ENCODE data around the gene PDZD7.

The PDZD7 gene

DNA sequence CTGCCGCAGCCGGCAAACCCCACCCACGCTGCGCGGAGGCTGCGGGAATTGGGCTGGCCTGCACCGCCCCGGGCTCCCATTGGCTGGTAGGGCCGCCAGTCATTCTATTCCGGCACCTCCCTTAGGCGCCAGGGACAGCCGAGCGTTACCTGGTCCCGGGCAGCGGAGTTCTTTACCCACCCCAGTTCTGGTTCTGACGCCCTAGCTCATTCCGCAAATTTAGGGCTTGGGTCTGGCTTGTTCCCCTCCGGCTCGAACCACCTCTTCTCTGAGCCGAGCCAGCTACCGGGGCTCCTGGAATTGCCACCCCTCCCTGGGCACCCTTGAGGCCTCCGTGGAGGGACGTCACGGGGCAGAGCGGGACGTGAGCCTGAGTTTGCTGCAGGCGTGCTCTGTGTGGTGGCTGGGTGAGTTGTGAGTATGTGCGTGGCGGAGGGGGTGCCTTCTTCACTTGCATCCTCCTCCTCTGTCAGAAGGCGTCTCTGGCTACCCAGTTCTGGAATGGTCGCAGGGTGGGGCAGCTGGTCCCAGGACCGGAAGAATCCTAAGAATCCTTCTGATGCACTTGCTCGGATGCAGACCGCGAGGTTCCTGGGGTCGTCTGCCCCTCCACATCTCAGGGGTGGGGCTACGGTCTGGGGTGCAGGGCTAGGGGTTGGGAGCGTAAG lies at the start of gene PDZD7, which contains the start of gene SFXN3:
Gene PDZD7 (minus strand): TSS at position 2 of the 668 bp plus-strand sequence. CDS start 910 bp downstream, outside the sequence.
Gene SFXN3 (plus strand): TSS at position 107 of the 668 bp plus-strand sequence. CDS start 3,461 bp downstream, outside the sequence.
- peak; percentile 89 to 96 for DNase-seq (ENCODE audit: low read depth in 2 of 2)

DNA sequence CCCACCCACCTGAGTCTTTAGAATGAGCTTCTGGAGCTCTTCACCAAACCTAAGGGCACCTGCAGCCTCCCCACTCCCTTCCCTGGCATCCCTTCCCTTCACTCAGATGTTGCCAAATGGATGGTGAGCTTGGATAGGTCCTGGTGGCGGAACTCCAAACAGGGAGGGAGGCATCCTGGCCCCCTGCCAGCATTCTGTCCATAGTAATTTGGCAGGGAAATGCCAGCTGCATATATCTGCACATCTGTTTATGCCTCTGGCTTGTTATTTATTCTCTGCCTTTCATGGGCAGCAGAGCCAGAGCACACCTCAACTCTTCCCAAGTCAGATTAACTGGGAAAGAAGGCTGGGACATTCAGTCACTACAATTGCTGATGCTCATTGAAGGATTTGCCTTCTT lies 48.9 kb upstream of the PDZD7 start:
- DNase-seq (ENCODE audit: low read depth in 2 of 2), result no peak

DNA sequence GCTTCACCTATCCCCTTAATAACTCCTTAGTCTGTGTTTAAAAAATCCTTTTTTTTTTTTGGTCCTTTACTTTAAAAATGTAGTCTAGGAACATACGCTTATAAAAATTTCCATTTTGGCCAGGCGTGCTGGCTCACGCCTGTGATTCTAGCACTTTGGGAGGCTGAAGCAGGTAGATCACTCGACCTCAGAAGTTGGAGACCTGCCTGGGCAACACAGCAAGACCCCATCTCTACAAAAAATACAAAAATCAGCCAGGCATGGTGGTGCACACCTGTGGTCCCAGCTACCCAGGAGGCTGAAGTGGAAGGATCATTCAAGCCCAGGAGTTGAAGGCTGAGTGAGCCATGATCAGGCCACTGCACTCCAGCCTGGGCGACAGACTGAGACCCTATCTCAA lies 45.7 kb upstream of the PDZD7 start:
- DNase-seq (ENCODE audit: low read depth in 2 of 2), result no peak

DNA sequence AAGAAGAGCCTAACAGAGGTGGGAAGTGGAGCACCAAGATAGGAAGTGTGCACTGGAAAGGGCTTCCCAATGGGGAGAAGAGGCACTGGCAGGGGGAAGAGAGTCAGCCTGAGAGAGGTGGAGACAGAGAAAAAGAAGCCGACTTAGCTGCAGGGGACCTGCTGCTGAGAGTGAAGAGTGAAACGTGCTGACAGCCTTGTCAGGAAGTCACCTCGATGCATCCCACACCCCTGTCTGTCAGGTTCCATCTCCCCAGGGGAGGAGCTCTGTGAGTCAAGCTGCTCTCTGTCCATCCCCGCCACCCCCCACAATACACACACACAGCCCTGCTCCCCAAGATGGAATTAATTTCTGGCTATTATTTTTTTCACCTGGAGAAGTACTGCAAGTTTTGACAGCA lies 44.8 kb upstream of the PDZD7 start:
- DNase-seq (ENCODE audit: low read depth in 2 of 2), result no peak

DNA sequence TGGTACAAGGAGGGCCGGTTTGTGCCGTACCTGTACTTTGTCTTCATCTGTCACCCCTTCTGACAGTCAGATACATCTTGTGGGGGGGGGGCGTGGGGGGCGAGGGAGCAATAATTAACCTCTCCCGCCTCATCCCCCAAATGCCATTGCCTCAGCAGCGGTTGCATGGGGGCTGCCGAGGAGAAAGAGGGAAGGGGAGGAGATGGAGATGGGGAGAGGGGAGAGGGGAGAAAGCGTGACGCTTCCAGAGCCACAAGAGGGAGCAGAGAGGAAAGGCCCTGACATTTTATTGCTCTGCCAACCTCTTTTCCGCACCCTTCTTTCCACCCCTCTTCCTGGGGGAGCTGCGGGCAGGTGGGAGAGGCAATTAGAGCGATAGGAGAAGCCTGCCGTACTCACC lies 42.7 kb upstream of the PDZD7 start:
- no peak for DNase-seq (ENCODE audit: low read depth in 2 of 2)

DNA sequence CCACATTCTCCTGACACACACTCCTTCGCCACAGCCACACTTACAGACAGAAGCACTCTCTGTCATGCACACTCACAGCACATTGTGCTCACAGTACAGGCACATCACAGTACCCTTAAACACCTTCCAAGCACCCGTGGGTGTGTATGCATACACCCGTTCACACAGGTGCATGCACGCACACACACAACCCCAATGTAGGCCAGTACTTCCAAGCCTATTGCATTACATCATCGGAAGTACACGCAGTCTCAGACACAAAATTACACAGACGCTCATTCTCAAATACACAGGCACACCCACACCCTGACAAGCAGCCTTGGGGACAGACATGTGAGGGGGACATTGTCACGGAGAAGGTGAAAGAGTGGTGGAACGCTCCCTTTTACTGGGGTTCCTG lies 42.0 kb upstream of the PDZD7 start:
- no peak for DNase-seq (ENCODE audit: low read depth in 2 of 2)

DNA sequence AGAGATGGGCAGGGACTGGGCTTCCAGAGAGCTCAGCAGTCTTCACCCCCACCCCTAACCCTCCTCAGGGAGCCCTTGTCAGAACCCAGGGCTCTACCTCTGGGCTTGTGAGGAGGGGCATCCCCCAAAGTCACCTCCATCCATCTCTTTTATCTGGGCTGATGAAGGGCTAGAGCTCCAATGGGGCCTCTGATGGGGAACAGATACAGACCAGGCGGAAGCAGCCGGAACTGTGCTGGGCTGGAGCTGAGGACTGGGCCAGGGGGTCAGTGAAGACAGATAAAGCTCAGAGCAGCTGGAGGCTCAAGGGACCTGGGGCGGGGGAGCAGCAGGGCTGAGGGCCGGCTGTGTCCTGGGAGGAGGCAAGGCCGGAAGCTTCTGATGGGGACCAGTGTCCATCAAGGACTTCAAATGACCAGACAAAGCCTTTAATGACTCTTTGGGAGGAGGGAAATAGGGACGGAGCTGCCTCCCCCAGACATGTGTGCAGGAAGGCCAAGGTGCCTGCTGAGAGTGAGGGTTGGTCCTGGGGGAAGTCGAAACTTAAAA lies 41.0 kb upstream of the PDZD7 start:
- DNase-seq (ENCODE audit: low read depth in 2 of 2), result no peak

DNA sequence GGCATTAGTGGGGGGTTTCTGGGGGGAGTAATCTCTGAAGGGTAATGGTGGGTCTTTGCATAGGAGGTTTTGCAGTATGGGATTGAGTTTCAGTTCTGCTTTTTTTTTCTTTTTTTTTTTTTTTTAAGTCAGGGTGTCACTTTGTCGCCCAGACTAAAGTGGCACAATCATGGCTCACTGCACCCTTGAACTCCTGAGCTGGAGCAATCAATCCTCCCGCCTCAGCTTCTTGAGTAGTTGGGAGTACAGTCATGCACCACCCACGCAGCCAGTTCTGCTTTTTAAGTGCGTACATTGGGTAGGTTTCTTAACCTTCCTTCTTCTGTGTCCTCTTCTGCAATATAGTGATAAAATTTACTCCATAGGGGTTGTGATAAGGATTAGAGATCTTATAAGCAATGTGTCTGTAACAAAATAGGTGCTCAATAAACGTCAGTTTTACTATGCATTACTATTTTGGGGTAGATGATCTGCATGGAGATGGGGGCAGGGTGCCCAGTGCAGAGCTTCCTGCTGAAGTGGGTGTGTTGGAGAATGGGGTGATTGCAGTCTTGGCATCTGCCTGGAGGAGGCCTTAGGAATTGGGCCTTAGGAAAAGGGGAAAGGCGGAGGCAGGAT lies 40.4 kb upstream of the PDZD7 start:
- no peak for DNase-seq (ENCODE audit: low read depth in 2 of 2)

DNA sequence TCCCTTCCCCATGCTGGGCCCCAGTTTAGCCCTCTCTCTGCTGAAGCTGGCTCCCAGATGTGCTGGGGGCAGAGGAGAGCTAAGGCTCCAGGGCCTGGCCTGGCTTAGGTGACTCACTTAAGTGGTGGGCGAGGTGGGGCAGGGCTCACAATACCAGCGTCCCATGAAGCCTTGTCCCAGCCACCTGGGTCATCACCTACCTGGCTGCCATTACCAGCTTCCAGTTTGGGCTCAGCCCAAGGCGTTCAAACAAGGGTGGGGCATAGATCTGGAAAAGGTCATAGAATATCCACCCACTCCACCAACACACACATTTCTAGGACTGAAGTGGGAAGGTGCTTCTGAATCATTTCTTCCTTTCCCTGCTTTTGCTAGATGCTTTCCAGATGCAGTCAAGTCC lies 39.2 kb upstream of the PDZD7 start:
- no peak for DNase-seq (ENCODE audit: low read depth in 2 of 2)

DNA sequence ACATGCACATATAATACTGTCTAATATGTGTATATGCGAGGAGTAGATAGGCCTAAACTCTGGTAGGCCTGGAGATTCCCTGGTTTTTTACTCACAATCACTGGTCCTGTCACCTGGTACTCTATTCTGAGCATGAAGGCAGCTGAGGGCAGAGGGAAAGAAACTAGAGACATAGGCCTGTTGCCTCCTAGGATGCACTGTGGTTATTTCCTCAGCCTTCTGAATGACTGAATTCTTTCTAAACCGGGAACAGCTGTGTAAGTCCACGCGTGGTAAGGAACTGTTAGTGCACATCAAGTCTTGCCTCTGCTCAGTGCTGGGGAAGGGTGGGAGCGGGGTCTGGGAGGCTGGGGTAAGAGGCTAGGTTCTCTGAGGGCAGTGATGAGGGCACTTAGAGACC lies 38.5 kb upstream of the PDZD7 start:
- DNase-seq (ENCODE audit: low read depth in 2 of 2), result no peak

DNA sequence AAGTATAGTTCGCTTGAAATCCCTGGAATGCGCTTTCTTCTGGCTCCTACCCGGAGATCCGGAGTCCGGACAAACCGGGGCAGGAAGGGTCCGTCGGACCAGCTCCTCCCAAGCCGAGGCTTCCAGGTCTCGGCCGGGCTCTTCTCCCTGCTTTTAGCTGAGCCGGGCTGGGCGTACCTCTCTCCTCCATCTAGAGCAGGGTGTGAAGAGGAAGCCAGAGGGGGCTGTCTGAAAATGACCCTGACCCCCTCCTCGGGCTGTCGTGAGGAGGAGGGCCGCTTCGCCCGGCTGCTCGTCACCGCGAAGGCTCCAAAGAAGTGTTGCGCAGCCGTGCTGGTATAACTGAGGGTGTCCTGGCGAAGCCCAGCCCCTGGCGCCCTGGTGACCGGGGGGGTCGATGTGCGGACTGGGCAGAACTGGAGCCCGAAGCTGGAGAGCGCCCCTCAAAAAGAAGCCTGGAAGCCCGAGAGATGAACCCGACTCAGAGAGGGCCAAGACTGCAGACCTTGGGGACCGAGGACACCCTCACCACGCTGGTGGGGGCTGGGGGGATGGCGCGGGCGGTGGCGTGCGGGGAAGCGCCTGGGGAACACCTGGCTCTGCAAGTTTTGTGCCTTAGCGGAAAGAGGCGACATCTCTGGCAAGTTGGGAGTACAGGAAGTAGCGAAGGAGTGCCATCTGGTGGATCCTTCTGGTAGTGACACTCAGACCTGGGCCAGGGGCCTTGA lies 36.6 kb upstream of the PDZD7 start:
- DNase-seq (ENCODE audit: low read depth in 2 of 2), result peak; percentile 54 to 64

DNA sequence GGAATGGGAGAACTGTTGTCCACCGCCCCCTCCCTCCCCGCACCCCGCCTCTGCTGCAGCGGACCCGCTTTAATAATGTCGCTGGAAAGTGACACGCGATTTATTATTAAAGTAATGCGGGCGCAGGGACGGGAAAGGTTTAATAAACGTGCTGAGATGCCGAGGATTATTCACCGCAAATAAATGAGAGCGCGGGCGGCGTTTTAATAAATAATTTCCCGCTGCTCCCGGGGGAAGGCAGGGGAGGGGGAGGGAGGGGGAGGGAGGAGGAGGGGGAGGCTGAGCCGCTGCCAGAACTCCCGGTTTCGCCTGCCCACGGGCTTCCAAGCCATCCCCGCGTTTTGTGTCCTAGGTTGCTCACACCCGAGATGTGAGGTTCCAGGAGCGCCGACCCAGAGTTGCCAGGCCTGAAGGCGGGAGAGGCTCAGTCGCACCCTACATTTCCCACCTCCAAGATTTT lies 36.0 kb upstream of the PDZD7 start:
- DNase-seq (ENCODE audit: low read depth in 2 of 2), result no peak

DNA sequence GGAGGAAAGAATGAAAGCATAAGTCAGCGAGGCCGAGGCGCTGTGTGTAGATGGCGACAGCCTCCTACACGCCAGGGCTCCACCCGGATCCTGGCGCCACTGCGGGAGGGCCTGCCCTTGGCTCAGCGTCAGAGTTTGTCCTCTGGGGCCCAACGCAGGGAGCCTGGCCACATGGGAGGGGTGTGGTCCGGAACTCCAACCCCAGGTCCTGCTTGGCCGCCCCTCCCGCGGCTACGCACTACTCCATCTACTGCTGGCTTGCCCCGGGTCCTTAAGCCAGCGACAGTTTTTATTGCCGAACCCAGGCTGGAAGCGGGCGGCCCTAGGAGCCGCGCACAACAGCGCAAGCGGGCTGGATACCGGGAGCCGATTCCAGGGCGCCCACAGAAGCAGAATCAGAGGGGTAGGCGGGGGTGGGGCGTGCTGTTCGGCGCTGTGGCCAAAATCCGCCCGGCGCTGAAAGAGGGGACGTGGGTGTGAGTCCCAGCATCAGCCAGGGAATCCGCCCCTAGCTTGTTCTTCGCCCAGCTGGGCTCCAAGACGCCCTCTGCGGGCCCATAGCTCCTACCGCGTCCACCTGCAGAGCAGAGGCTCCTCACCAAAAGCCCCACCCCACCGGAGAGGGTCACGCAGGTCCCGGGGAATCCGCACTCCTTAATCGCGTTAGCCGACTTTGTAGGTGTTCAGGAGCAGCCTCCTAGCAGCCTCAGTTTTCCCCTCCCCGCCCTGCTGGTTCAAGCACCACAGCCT lies 35.4 kb upstream of the PDZD7 start:
- DNase-seq (ENCODE audit: low read depth in 2 of 2), result peak in 1 of 2 donors; percentile 24

DNA sequence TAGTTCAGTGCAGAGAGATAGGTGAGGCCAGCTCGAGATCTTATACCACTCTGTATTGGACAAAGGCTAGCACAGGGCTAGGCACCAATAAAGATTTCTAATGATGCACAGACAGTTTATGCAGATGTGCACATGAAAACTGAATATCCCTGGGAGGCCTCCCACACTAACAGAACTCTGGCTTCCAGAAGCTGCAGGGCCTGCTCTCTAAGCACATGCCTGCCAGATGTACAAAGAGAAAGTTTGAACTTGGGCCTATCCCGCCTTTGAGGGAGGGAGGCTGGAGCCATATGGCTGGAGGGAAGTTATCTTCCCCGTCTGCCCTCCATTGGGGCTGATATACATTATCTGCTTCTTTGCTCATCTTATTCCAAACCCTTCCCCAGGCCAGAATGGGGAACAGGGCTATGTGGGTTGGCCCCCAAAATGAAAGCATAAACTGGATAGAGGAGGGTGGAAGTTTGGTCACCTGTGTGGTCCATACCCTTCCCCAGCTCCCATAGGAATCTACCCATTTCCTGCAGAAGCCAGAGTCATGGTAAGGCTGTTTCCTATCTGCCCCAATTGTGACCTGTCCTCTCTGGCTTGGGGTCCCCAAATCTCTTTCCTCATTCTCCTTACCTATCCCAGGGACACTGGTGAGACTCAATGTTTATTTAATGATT lies 34.7 kb upstream of the PDZD7 start:
- no peak for DNase-seq (ENCODE audit: low read depth in 2 of 2)

DNA sequence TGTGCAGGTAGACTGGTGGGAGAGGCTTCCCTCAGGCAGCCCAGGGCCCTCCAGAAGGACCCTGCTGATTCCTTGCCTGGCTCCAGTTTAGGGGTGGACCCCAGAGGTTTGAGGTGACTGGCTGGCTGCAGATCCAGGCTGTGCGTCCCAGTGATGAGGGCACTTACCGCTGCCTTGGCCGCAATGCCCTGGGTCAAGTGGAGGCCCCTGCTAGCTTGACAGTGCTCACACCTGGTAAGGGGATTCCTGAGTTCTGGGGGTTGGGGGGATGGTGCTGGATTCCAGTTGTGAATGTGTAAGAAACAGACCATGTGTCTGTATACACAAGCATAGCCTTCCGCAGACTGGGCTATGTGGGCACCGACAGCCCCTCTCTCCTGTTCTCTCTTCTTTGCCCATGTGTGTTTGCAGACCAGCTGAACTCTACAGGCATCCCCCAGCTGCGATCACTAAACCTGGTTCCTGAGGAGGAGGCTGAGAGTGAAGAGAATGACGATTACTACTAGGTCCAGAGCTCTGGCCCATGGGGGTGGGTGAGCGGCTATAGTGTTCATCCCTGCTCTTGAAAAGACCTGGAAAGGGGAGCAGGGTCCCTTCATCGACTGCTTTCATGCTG lies 33.6 kb upstream of the PDZD7 start:
- DNase-seq (ENCODE audit: low read depth in 2 of 2), result no peak

DNA sequence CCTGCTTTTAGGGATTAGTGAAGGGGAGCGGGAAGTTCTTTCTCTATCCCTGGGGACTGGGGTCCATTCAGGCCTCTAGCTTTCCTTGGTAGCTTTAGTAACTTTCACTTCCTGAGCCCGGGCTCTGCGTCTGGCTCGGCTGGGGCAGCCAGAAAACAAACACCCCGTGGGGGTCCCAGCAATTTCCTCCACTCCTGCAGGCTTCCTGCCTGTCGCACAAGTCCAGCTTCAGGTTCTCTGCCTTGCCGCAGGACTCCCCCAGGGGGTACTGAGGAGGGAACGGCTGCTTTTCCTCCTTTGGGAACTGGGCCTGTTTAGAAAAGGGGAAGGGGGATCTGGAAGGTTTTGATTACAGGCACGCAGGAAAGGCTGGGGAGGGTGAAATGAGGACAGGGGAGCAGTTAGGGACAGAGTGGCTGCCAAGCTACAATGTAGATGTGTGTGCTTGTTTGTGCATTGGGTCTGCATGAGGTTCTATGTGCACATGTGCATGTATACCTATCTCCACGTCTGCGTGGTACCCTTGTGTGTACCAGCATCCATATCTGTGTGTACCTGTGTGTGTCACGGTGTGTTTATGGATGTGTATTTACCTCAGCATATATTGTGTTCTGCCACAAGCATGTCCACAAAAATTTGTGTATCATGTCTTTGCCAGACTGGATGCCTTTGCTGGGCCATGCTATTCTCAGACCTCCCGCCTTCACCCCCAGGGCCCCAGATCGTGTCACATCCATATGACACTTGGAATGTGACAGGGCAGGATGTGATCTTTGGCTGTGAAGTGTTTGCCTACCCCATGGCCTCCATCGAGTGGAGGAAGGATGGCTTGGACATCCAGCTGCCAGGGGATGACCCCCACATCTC lies 32.9 kb upstream of the PDZD7 start:
- no peak for DNase-seq (ENCODE audit: low read depth in 2 of 2)

DNA sequence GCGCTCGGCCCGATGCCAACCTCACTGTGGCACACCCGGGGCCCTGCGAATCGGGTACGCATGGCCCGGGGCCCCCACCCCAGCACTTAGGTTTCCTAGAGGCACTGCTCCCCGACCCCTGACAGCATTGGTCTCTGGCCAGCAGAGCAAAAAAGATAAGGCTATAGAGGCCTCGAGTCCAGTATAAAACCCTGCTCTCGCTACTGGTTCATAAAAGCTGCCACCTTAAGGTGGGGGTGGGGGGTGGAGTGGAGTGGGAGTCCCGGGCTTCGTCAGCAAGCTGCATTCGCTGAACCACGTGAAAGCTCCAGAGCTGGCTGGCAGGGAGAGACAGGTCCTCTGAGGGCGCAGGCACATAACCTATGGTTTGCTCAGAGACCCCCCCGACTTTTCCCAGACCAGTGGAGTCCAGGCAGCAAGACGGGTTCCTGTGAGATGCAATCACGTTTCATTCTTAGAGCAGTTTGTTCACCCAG lies 32.2 kb upstream of the PDZD7 start:
- no peak for DNase-seq (ENCODE audit: low read depth in 2 of 2)

DNA sequence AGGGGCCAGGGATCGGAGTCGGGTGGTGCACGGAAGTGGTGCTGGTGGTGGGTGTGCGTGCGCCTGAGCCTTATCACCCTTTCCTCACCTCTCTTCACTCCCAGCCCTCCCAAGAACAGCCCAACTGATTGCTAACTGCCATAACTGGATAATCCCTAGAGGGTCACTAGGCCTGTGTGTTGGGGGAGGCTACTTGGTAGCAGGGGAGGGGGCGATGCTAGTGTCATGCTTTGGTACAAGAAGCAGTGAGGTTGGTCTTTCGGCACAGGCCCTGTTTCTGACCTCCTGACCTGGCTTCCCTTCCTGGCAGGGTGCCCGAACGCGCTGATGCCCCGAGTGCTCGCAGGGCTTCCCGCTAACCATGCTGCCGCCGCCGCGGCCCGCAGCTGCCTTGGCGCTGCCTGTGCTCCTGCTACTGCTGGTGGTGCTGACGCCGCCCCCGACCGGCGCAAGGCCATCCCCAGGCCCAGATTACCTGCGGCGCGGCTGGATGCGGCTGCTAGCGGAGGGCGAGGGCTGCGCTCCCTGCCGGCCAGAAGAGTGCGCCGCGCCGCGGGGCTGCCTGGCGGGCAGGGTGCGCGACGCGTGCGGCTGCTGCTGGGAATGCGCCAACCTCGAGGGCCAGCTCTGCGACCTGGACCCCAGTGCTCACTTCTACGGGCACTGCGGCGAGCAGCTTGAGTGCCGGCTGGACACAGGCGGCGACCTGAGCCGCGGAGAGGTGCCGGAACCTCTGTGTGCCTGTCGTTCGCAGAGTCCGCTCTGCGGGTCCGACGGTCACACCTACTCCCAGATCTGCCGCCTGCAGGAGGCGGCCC lies 31.5 kb upstream of the PDZD7 start:
- peak in 1 of 2 donors; percentile 32 for DNase-seq (ENCODE audit: low read depth in 2 of 2)
